IPS-18c (cell line): ENCODE measurements around the gene CCL21.

Experiments
- H3K4me3 ChIP-seq: 2 replicates; pipeline ENCODE4 v1.7.0; 2013; ENCODE audit warnings: low read depth, mild to moderate bottlenecking, low read length, moderate library complexity; ENCODE audit not compliant: insufficient read depth
- H3K9me3 ChIP-seq: one replicate; pipeline ENCODE4 v1.6.1; 2013; ENCODE audit warnings: mild to moderate bottlenecking, low read length, moderate library complexity; ENCODE audit not compliant: control insufficient read depth, insufficient read depth

CCL21 gene

GRCh38 chr9:34715639-34716215 is 5.8 kb upstream of the CCL21 start:
- no peak overlapping the region for H3K4me3 ChIP-seq

DNA sequence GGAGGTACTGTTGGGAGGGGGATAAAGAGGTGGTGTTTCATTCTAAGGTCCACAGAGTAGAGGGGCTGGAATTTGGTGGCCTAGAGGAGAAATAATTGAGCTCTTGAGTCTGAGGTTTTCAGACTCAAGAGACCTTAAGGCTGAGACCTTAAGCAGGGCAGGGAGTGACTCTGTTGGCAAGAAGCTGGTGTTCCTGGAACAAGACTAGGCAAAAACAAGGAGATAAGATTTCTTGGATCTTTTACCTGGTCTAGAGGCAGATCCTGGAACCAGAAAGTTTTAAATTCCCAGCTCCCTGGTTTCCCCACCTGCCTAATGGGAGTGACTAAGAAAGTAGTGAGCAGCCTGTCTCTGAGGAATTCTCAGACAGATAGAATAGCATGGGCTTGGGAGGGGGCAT is 4.1 kb upstream of the CCL21 start:
- Histone ChIP-seq H3K4me3 (no peak overlapping the region), H3K9me3 (no peaks in the 10 kb centered on the region)

More at GRCh38 chr9:34715639-34716215, 5.8 kb upstream of the CCL21 start:
- no peaks in the 10 kb centered on the region for H3K9me3 ChIP-seq

DNA sequence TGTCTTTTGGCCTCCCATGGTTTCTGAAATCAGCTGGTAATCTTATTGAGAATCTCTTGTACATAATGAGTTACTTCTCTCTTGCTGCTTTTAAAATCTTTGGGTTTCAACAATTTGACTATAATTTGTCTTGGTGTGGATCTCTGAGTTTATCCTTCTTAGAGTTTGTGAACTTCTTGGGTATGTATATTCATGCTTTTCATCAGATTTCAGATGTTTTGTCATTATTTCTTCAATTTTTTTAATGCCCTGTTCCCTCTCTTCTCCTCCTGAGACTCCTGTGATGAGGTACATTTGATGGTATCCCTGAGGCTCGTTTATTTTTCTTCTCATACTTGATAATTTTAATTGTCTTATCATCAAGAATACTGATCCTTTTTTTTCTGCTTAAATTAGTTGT is 2.2 kb upstream of the CCL21 start:
- H3K4me3 ChIP-seq: no peak overlapping the region
- no peaks in the 10 kb centered on the region for H3K9me3 ChIP-seq

DNA sequence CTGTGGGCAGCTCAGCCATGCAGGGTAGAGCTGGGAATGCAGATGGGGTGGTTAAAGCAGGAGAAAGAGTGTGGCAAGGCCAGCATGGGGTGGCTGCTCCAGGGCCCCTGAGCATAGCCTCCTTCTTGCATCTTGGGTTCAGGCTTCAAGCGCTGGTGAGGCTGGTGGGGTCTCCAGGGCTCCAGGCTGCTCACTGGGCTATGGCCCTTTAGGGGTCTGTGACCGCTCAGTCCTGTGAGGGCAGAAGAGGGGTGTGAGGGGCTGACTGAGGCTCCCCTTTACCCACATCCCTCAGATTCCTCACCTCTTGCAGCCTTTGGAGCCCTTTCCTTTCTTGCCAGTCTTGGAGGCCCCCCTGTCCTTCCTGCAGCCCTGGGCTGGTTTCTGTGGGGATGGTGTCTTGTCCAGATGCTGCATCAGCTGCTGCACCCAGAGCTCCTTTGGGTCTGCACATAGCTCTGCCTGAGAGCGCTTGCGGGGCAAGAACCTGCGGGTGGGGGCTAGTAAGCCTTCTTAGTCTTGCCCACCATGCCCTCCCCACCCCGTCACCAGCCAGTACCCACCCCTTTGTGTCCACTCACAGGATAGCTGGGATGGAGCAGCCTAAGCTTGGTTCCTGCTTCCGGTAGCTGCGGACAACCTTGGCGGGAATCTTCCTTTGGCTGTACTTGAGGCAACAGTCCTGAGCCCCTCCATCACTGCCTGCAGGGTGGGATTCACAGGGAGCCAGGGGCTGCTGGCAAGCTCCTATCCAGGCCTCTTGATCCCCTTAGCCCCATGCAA is 549 bp downstream of the CCL21 start:
- Histone ChIP-seq H3K9me3 (no peaks in the 10 kb centered on the region), H3K4me3 (no peak overlapping the region)

GRCh38 chr9:34707130-34707529 is 2.8 kb downstream of the CCL21 start:
- Histone ChIP-seq H3K9me3 (no peaks in the 10 kb centered on the region), H3K4me3 (no peak overlapping the region)

DNA sequence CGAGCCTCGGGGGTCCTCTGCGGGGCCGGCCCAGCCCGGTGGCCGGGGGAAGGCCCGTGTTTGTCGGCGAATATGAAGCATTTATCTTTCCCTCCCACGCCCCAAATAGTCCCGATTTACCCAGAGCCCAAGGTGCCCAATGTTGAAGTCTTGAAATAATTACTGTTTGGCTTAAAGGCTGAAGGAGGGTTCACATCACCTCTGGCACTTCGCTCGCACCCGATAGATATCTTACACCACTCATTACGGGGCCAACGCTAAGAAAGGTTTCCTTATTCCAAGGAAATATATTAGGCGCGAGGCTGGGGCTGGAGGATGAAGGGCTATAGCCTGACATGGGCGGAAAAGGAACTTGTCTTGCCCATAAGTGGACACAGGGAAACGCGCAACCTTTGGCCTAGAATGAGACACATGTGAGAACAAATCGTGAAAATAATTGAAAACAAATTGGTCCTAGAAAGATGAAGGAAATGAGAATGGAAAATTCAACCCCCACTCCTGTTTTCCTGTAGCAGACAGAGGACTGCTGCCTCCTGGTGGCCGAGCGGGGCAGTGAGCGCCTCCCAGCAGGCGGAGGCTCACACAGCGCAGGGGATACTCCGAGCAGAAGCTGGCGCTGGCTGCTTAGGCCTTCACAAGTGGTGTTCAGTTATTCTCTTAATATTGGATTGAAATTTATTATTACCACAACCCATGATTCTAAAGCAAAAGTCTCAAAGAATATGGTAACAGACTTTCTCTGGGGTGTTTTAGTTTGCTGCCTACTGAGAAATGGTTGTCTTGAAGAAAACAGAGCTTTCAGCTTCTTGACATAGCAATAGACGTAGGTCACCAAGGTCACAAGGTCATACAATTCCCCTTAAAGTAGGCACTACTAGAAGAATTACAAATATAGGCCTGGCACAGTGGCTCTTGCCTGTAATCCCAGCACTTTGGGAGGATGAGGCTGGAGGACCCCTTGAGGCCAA is 7.9 kb downstream of the CCL21 start:
- H3K4me3 ChIP-seq: peak overlapping the region; percentile 66
- H3K9me3 ChIP-seq: no peaks in the 10 kb centered on the region

DNA sequence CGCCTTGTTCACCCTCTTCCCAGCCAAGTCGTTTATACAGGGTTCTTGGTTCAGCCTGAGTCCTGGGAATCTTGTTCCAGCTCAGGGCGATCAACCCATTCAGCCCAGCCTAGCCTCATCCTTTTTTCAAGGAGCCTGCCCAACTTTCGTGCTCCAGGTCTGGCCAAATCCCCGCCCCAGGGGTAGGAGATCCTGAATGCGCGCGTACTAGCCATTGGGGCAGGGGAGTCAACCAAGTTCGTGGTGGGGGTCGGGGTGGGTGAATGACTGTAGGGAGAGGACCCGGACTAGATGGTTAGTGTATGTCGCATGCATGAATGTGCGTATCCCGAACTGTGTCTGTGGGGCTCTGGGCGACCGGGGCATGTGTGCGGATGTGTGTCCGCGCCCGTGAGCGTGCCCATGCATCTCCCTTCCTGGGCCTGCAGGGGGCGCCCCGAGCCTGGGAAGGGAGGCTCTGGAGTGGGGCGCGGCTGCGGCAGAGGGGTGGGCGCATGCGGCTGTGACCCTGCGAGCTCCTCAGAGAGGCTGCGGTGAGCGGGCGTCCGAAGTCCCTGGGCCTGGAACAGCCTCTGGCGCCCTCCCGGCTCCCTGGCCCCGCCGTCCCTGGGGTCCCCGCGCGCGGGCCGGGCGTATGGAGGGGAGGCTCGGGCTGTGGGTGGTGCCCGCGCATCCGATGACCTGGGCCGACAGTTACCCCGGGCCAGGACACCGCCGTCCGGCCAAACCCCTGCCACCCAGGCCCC is 8.7 kb downstream of the CCL21 start:
- Histone ChIP-seq H3K9me3 (no peaks in the 10 kb centered on the region), H3K4me3 (peak overlapping the region; percentile 66)

DNA sequence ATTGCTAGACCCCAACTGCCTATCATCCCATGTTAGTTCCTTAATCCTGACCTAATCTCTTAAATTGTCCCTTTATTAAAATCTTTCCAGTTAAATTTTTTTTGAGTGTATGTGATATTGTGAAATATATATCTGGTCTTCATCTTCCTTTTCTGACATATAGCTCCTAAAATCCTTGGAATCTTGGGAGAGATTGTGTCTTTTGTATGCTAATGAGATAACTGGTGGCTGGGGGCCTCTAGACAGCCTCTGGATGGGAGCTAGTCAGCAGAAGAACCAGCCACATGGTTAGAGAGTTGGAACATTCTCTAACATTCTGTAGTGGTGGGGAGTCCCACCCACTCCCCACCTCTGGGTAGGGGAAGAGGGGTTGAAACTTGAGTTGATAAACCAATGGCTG is 15.1 kb downstream of the CCL21 start:
- Histone ChIP-seq H3K9me3 (peaks cover 4% of the 10 kb centered on the region), H3K4me3 (no peak overlapping the region)

DNA sequence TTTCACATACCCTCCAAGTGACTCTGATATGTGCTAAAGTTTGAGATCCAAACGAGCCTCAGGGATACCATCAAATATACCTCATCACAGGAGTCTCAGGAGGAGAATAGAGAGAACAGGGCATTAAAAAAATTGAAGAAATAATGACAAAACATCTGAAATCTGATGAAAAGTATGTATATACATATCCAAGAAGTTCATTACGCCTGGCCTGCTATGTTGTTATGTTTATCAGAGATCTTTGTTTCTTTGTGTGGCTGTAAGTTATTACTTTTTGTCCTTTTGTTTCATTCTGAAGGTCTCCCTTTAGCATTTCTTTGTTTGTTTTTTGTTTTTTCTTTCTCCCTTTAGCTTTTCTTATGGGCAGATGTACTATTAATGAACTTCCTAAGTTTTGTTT is 16.4 kb downstream of the CCL21 start:
- peaks cover 4% of the 10 kb centered on the region for H3K9me3 ChIP-seq
- no peak overlapping the region for H3K4me3 ChIP-seq

- H3K9me3 ChIP-seq: peaks cover 4% of the 10 kb centered on the region
- H3K4me3 ChIP-seq: no peak overlapping the region
These were observed 18.0 kb downstream of the CCL21 start for GRCh38 chr9:34691936-34692315.

DNA sequence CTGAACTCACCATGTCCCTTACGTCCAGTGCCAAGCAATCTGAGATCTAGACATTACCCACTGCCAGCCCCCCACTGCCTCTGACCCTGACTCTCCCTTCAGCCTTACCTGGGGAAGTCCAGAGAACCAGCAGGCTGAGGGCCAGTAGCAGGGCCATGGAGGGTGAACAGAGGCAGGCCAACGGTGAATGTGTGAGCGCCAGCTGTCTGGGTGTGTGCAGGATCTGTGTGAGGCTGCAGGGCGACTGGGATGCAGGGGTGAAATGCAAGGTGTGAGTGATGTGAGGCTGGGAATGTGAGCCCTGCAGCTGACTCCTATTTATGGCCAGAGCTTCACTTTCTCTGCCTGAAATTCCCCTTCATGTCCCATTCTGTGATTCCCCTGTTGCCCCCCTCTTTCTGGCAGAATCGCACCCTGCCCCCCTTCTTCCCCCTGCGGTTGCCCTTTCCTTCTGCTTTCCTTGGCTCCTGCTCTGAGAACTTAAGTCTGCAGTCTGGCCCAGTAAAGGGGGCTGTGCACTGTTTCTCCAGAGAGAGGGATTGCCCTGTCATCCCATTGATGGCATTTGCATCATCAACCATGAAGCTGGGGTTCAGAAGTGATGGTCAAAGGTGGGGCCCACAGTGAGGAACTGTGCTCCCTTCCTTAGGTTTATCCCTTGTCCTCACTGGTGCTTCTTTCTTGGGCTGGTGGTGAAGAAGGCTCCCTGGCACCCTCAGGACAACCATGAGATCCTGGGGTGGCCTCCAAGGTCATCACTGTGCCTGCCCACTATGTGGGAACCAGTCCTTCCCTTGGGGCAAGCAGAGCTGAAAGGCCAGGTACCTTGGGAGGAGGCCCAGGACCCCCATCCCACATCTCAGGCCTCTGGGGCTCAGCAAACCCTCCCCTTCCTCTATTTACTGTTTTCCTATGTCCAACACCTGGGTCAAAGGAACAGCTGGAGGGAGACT is 18.7 kb downstream of the CCL21 start, which contains the start of gene CCL19:
CCL19 (minus strand) TSS at position 294 of the 953 bp plus-strand sequence; CDS start at position 157, 137 bp downstream.
- Histone ChIP-seq H3K9me3 (peaks cover 4% of the 10 kb centered on the region), H3K4me3 (no peak within 1 kb of the TSS)

- Histone ChIP-seq H3K4me3 (no peak overlapping the region), H3K9me3 (peaks cover 2% of the 10 kb centered on the region)
These were observed 20.4 kb downstream of the CCL21 start for GRCh38 chr9:34689512-34689911.

GRCh38 chr9:34689116-34689470 is 20.8 kb downstream of the CCL21 start:
- H3K9me3 ChIP-seq: peaks cover 2% of the 10 kb centered on the region

DNA sequence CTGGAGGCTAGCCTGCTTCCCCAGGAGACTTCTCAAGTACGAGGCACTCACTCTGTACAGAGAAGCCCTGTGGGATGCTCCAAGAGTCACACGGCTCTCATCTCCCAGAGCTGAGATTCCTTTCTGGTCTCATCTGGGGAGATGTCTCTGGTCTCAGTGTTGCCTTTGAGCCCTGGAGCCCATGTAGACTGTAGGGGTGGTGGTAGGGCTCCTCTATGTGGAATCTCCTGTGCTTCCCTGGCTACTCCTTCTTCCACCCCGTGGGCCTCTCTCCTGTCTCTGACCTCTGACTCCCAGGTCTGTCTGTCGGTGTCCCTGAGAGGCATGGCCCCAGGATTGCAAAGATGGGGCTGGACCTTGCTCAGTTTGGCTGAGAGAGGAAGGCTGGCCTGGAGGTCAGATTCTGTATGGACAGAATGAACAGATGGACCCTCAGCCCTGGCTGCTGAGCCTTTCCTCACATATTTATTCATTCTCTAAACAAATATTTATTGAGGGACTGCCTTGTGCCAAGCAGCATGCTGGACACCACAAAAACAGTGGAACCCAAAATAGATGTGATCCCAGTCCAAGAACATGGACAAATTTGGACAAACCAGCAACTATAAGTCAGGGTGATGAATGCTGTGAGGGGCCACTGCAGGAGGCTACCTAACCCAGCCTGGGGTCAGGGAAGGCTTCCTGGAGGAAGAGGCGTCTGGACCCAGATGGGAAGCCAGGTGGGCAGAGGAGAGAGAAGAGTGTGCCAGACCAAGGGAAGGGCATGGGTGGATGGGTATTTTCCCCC is 21.4 kb downstream of the CCL21 start:
- Histone ChIP-seq H3K9me3 (peaks cover 2% of the 10 kb centered on the region), H3K4me3 (no peak overlapping the region)

More at GRCh38 chr9:34689116-34689470, 20.8 kb downstream of the CCL21 start:
- no peak overlapping the region for H3K4me3 ChIP-seq

DNA sequence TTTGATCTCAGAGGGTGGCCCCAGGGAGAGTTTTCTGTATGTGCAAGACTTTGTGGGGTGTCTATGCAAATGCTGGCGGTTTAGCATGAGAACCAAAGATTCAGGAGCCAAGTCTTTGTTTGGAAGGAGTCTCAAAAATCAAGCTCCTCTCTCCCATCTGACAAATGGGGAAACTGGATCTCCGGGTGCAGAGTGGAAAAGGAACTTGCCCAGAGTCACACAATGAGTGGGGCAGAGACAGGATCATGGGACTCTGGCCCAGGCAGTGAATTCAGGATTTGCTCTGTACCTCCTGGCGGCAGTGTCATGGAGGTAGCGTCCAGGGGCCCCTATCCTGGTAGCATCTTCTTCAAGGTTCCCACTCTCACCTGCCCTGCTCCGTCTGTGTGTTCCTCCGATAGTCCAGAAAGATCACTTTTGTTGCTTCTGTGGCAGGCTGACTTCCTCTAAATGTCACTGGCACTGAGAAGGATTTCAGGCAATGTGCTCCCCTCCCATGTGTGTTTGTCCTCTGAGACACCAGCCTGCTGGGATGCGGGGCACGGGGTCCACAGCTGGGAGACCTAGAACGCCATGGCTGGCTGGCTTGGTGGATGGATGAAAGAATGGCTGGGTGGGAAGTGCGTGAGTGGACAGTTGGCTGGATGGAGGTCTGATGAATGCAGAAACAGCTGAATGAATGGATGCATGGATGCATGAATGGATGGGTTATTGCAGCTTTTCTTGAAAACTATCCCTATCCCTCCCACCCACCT is 22.5 kb downstream of the CCL21 start:
- Histone ChIP-seq H3K4me3 (no peak overlapping the region), H3K9me3 (peaks cover 2% of the 10 kb centered on the region)
